ENCODE data around the gene YDJC.
"Not testable (repeated sequence)": the region's sequence is repeated elsewhere in the genome, so short reads cannot be mapped to it uniquely, and the experiment has no call there.

Gene YDJC

DNA sequence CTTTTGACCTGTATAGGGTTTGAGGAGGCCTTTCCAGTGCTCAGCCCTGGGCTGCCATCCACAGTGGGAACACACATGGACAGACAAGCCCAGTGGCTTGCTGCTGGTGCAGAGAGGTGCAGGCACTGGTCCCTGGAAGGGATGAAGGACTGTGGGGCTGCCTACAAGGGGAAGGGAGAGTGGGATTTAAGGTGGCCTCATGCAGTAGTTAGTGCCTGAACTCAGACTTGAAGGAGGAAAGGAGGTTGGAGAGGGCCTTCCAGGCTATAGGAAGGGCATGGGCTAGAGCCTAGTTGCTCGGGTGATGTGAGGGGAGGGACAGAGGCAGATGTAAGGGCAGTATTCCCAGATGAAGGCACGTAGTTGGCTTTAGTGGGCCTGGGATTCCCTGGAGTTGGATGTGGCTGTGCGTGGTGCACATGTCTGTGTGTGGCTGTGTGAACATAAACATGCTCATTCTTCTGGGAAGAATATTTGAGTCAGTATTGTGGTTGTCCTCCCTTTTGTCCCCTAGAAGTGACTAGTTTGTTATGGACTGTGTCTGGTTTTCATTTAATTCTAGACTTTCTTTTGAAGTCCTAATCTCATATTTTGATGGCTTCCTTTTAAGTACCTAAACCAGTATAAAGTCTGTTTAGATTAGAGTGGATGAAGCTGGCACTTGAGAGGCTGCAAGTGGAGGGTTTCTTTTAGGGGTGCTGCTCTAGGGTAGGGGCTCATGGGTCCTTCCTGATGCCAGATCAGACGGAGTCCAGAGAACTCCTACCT lies 18.4 kb downstream of the YDJC start:
- Mint-ChIP-seq H3K4me1 (peaks cover 38% of the 10 kb centered on the region), H3K4me3 (no peak overlapping the region), H3K36me3 (peaks cover 35% of the 10 kb centered on the region), H3K27me3 (no peaks in the 10 kb centered on the region), H3K9me3 (no peaks in the 10 kb centered on the region), H3K27ac (peak overlapping the region; percentile 23)
- ATAC-seq = no peak

DNA sequence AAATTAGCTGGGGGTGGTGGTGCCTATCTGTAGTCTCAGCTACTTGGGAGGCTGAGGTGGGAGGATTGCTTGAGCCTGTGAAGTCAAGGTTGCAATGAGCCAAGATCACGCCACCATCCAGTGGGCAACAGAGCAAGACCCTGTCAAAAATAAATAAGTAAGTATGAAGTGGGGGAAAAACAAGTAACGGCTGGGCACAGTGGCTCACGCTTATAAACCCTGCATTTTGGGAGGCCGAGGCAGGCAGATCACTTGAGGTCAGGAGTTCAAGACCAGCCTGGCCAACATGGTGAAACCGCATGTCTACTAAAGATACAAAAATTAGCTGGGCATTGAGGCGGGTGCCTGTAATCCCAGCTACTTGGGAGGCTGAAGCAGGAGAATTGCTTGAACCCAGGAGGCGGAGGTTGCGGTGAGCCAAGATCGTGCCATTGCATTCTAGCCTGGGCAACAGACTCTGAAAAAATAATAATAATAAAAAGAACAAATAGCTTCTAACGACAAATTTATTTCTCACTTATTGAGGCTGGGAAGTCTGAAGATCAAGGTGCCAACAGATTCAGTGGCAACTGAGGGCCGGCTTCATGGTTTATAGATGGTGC lies 20.2 kb downstream of the YDJC start:
- not testable (repeated sequence) for H3K4me3 Mint-ChIP-seq, H3K27ac Mint-ChIP-seq, H3K9me3 Mint-ChIP-seq, H3K27me3 Mint-ChIP-seq, ATAC-seq
- H3K36me3 Mint-ChIP-seq = peaks cover 35% of the 10 kb centered on the region
- peaks cover 41% of the 10 kb centered on the region for H3K4me1 Mint-ChIP-seq

DNA sequence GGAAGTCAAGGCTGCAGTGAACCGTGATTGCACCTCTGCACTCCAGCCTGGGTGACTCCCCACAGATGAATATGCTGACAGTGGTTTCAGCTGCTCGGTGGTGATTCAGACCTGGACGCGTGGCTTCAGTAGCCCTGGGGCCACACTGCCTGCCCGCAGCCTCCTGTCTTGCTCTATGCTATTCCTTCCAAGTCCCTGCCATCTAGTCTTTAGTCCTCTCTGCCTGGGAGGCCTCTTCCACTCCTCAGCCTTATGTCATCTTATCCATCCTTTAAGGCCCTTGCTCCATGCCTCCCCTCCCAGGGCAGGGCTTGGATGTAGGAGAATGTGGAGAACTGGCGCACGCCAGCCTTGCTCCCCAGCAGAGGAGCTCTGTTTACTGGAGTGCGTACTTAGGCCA lies 23.0 kb downstream of the YDJC start:
- Mint-ChIP-seq H3K9me3 (no peaks in the 10 kb centered on the region), H3K27ac (peak overlapping the region; percentile 40), H3K27me3 (no peaks in the 10 kb centered on the region), H3K36me3 (peaks cover 21% of the 10 kb centered on the region), H3K4me1 (peaks cover 39% of the 10 kb centered on the region), H3K4me3 (no peak overlapping the region)
- ATAC-seq = no peak

DNA sequence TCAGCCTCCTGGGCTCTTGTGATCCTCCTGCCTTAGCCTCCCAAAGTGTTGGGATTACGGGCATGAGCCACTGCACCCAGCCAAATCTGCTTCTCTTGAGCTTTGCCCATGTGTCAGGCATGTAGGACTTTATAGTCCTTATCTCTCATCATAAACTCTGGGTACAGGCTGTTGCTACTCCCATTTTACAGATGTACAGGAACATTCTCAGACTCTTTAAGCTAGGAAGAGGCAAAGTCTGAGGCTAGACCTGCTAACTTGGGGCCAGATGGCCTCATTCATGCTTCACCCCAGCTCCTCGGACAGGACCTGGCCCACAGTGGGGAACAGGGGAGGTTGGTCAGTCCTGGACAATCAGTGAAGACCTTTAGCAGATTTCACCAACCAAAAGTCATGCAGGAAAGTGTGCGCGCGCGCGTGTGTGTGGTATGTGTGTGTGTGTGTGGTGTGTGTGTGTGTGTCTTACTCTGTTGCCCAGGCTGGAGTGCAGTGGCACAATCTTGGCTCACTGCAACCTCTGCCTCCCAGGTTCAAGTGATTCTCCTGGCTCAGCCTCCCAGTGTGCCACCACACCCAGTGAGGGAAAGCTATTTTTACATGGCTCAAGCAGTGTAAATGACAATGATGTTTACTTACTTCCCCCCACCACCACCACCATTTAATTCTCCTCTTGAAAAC lies 23.8 kb downstream of the YDJC start:
- peaks cover 34% of the 10 kb centered on the region for H3K4me1 Mint-ChIP-seq
- no peak overlapping the region for H3K4me3 Mint-ChIP-seq
- ATAC-seq = no peak
- no peaks in the 10 kb centered on the region for H3K27me3 Mint-ChIP-seq
- peaks cover 15% of the 10 kb centered on the region for H3K36me3 Mint-ChIP-seq
- H3K27ac Mint-ChIP-seq = peak overlapping the region; percentile 40
- no peaks in the 10 kb centered on the region for H3K9me3 Mint-ChIP-seq

DNA sequence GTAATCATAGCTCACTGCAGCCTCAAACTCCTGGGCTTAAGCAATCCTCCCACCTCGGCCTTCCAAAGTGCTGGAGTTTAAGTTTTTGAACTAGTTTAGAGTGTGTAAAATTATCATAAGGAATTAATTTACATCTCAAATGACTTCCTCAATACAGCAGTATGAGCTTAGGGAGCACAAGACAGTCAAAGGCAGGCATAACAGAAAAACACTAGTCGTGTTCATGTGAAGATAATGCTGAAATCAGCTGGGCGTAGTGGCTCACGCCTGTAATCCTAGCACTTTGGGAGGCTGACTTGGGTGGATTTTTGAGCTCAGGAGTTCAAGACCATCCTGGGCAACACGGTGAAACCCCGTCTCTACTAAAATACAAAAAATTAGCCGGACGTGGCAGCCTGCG lies 25.8 kb downstream of the YDJC start:
- no peak for ATAC-seq
- Mint-ChIP-seq H3K27ac (no peak overlapping the region), H3K36me3 (peaks cover 15% of the 10 kb centered on the region)

DNA sequence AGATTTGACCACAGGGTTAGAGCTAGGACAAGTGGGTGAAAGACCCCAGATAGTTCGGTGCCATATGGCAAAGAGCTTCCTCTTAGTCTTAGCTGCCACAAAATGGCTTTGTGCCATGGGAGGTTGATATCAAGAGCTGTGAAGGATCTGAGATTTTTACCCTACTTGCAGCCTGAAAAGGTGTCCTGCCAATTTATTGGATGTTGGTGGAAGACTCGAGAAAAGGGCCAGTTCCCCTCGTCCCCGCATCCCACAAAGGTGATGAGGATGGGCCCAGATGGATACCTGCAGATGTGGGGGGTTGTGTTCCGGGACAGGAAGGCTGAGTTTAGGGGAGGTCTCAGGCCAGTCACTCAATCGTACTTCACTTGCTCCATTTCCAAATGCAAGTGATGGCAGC lies 27.2 kb downstream of the YDJC start:
- ATAC-seq = no peak
- Mint-ChIP-seq H3K9me3 (no peaks in the 10 kb centered on the region), H3K4me3 (no peak overlapping the region), H3K27ac (no peak overlapping the region), H3K4me1 (peaks cover 55% of the 10 kb centered on the region), H3K27me3 (no peaks in the 10 kb centered on the region), H3K36me3 (peaks cover 23% of the 10 kb centered on the region)

More for the DNA sequence above, 25.8 kb downstream of the YDJC start:
- no peaks in the 10 kb centered on the region for H3K9me3 Mint-ChIP-seq
- H3K4me3 Mint-ChIP-seq = no peak overlapping the region
- peaks cover 46% of the 10 kb centered on the region for H3K4me1 Mint-ChIP-seq
- H3K27me3 Mint-ChIP-seq = no peaks in the 10 kb centered on the region

DNA sequence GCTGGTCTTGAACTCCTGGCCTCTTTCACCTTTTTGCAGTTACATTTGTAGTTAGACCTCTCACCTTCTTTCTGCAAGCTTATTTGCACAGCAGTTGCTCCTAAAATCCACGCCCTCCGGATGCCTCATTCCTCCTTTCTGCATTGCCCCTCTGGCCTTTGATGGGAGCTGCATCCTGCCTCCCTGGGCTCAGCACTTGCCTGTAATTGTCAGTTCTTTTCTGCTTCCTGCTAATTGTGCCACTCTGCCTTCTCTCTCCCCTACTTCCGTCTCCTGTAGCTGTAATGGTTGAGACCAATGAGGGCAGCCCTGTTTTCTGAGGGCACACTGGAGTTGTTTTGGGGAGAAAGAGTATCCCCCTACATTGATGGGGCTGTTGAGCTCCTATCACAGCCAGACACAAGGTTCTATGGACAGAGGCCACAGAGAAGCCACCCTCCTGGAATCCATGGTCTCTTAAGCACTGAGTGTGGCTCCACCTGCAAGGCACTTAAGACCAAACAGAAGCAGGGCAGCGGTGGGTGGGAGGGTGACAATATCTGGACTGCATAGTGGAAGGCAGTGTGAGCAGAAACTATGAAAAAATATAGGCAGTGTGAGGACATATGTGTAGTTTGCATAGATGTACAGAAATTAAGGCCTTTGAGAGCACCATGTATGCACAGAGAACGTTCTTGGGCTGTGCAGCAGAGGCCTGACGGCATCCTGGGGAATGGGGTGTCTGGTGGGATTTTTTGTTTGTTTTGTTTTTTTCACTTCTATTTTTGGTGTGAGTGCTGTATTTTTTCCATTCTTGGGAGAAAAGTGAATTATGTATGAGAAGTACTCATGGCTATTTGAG lies 30.5 kb downstream of the YDJC start:
- Mint-ChIP-seq H3K4me3 (no peak overlapping the region), H3K4me1 (peaks cover 53% of the 10 kb centered on the region), H3K27me3 (no peaks in the 10 kb centered on the region), H3K27ac (no peak overlapping the region), H3K9me3 (no peaks in the 10 kb centered on the region), H3K36me3 (peaks cover 45% of the 10 kb centered on the region)
- ATAC-seq = no peak

DNA sequence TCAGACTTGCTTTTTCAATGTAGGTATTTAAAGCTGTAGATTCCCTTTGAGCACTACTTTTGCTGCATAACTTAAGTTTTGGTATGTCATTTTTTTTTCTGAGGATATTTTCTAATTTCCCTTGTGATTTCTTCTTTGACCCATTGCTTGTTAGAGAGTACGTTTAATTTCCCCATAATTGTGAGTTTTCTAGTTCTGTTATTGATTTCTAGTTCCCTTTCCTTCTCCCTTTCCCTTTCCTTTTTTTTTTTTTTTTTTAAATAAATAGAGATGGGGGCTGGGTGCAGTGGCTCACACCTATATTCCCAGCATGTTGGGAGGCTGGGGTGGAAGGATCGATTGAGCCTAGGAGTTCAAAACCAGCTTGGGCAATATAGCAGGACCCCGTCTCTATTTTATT lies 31.5 kb downstream of the YDJC start:
- Mint-ChIP-seq H3K27me3 (no peaks in the 10 kb centered on the region), H3K4me1 (peaks cover 62% of the 10 kb centered on the region), H3K9me3 (no peaks in the 10 kb centered on the region), H3K27ac (no peak overlapping the region), H3K4me3 (no peak overlapping the region), H3K36me3 (peaks cover 55% of the 10 kb centered on the region)
- ATAC-seq = no peak

DNA sequence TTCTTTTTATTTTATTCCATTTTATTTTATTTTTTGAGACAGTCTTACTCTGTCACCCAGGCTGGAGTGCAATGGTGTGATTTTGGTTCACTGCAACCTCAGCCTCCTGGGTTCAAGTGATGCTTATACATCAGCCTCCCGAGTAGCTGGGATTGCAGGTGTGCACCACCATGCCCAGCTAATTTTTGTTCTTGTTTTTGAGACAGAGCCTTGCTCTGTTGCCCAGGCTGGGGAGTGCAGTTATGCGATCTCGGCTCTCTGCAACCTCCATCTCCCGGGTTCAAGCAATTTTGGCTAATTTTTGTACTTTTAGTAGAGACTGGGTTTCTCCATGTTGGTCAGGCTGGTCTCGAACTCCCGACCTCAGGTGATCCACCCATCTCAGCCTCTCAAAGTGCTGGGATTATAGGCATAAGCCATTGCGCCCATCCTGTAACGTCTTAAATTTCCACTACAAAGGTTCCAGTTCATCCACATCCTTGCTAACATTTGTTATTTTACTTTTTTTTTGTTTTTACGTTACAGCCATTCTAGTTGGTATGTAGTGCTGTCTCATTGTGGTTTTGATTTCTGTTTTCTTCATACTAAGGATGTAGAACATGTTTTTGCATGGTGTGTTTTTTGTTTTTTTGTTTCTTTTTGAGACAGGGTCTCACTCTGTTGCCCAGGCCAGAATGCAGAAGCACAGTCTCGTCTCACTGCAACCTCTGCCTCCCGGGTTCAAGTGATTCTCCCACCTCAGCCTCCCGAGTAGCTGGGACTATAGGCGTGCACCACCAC lies 33.3 kb downstream of the YDJC start:
- not testable (repeated sequence) for H3K27ac Mint-ChIP-seq, H3K4me3 Mint-ChIP-seq, H3K9me3 Mint-ChIP-seq, H3K27me3 Mint-ChIP-seq, ATAC-seq
- H3K36me3 Mint-ChIP-seq = peaks cover 60% of the 10 kb centered on the region
- peaks cover 62% of the 10 kb centered on the region for H3K4me1 Mint-ChIP-seq

DNA sequence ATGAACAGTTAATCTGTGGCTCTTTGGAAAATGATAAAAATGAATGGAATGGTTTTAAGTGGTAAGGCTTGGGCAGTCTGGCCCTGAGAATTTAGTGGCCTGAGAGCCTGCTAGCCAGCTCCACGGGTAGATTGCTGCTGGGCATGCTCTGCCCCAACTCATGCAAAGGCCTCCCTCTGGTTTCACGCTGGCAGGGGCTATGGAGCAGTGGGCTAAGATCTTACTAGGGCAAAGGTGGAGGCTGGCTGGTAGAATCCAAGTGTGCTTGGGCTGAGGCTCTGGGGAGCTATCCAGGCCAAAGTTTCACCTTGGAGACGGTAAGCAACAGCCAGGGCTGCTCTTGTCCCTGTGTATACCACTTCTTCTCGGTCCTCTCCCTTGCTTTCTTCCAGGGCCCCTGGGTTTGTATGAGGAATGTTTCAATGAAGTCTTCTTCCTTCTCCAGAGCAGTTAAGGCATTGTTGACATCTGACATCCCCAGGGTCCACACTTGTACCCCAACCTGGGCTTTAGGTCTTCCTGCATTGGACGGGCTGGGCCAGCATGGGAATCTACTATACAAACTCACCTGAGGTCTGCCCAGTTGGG lies 34.9 kb downstream of the YDJC start:
- Mint-ChIP-seq H3K27ac (no peak overlapping the region), H3K27me3 (no peaks in the 10 kb centered on the region), H3K4me3 (no peak overlapping the region), H3K4me1 (peaks cover 71% of the 10 kb centered on the region), H3K9me3 (no peaks in the 10 kb centered on the region), H3K36me3 (peaks cover 71% of the 10 kb centered on the region)
- ATAC-seq = no peak

DNA sequence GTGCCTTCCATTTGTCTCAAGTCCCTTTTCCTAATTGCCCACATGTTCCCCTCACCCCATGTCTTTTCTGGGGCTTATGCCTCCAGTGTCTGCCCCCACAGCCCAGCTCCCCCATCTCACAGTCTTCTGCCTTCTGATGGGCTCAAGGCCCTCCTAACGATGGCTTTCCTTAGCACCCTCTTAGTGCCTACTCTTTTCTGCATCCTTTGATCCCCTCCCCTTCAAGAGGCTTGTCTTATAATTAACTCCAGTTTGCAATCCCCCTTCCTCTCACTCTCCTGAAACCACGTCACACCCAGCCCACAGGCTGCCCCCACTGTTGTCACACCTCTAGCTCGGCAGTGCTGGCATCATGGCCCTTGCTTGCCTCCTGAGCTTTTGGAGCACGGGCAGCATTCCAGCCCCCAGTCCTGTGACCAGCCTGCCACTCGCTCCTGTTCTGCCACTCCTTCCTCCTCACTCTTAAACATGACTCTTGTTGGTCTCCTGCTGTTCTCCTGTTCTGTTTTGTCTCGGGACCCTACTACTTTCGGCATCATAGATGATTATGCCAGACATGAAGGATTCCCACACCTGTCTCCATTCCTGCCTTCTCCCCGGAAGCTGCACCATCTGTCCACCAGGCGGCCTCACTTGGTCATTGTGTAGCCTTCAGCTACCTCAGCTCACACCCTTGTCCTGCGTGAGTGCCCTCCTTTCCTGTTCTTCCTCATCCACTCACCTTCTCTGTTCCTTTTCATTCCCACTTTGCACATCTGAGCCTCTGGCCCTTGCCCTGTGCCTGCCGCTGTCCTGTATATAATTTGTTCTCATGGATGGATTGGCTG lies 36.2 kb downstream of the YDJC start:
- H3K36me3 Mint-ChIP-seq = peaks cover 59% of the 10 kb centered on the region
- H3K27ac Mint-ChIP-seq = peak overlapping the region; percentile 1

DNA sequence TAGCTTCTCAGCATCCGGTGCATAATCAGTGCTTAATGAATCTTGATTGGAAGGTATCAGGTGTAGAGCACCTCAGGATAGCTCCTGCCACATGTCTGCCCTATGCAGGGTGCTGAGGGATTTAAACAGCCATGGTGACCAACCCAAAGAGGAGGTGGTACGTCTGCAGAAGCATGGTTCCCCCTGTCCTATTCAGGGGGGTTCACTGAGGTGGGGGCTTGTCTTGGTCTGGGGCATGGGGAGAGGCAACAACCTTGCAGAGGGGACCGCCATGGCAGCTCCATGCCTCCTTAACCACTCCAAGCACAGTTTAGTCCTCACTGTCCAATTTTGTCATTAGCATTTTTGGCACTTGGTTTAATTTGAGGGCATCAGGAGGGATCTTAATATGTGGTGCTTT lies 37.4 kb downstream of the YDJC start:
- ATAC-seq = no peak
- H3K9me3 Mint-ChIP-seq = no peaks in the 10 kb centered on the region
- H3K4me3 Mint-ChIP-seq = no peak overlapping the region
- H3K27me3 Mint-ChIP-seq = no peaks in the 10 kb centered on the region
- peaks cover 71% of the 10 kb centered on the region for H3K4me1 Mint-ChIP-seq
- no peak overlapping the region for H3K27ac Mint-ChIP-seq
- peaks cover 53% of the 10 kb centered on the region for H3K36me3 Mint-ChIP-seq

More for the DNA sequence above, 36.2 kb downstream of the YDJC start:
- H3K9me3 Mint-ChIP-seq = no peaks in the 10 kb centered on the region
- H3K4me1 Mint-ChIP-seq = peaks cover 66% of the 10 kb centered on the region
- no peak overlapping the region for H3K4me3 Mint-ChIP-seq
- H3K27me3 Mint-ChIP-seq = no peaks in the 10 kb centered on the region
- no peak for ATAC-seq

DNA sequence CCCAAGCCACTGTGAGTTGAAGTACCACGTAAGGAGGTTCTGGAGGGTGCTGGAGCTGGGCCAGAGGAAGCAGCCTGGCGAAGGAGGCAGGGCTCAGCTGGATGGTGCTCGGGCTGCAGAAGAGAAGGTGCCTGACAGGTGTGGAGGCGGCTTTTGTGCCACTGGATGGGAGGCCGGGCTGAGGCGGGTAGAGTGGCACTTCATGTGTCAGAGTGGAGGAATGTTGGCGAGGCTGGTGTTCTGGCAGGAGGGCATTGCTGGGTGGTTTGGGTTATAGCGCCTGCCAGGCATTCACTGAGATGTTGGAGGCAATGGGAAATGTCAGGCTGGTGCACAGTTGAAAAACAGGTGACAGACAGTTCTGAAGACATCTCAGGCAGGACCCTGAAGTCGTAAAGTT lies 38.1 kb downstream of the YDJC start:
- H3K27ac Mint-ChIP-seq = peak overlapping the region; percentile 80
- H3K4me3 Mint-ChIP-seq = no peak overlapping the region
- peaks cover 73% of the 10 kb centered on the region for H3K4me1 Mint-ChIP-seq
- peaks cover 50% of the 10 kb centered on the region for H3K36me3 Mint-ChIP-seq
- no peaks in the 10 kb centered on the region for H3K27me3 Mint-ChIP-seq
- H3K9me3 Mint-ChIP-seq = no peaks in the 10 kb centered on the region
- ATAC-seq = no peak

Data from stimulated activated memory B cell treated with anti-CD40 and anti-IgM and Interleukin-4, amounts not matched to agents 10 μg/mL and 1 μg/mL and 100 μg/mL, for 72 hours (primary cell).